ENCODE results near the gene IGFBPL1. TPM values are rescaled to one million over a fixed set of nuclear protein-coding genes. Genes with fewer than 3 reads are reported as not detected.

The IGFBPL1 gene
- total and polyA plus RNA-seq, 2 of the 8 experiments (the other 6 are each of a cell fraction or from before 2014, with no cell fraction given): 31.3 to 33.8 TPM

GRCh38 chr9:38401994-38402393, 22.3 kb downstream of the IGFBPL1 start:
- 82% methylated on average over 6 of the region's 6 CpGs; no CpG with 5 or more reads in 1 of the 2 experiments for WGBS, 2 experiments (ENCODE audit: extremely low coverage in 1 of 2, insufficient coverage in 1 of 2, insufficient read length in 1 of 2, insufficient replicate concordance in 2 of 2, low coverage in 1 of 2, low lambda C conversion rate in 2 of 2, missing lambda C conversion rate in 1 of 2)
- Histone ChIP-seq H4K91ac (replicated peaks; ENCODE audit: insufficient read length, low read length) (no peak overlapping the region), H2BK20ac (ENCODE audit: low read length) (no peak overlapping the region), H3K4me1 (replicated peaks in 1 of 4; ENCODE audit: control insufficient read depth in 3 of 4, insufficient read depth in 4 of 4, low read length in 3 of 4) (peaks cover 0 to 6% (median 0%) of the 10 kb centered on the region in 4 experiments; a peak in 1 of 7 replicates), H3K18ac (ENCODE audit: extremely low read depth, low read length) (no peak overlapping the region), H3K9me3 (ENCODE audit: insufficient read depth in 2 of 2, low read depth in 1 of 2, low read length in 1 of 2) (no peaks in the 10 kb centered on the region), H3K23me2 (ENCODE audit: low read depth, low read length) (no peaks in the 10 kb centered on the region; the same call in 1 of the 2 replicates), H2BK120ac (replicated peaks; ENCODE audit: low read depth, low read length) (no peak overlapping the region), H4K8ac (ENCODE audit: extremely low read depth, insufficient read depth, low read length) (0 out of 2 replicates have a peak overlapping the region, but pooled peaks have one; percentile 21), H3K14ac (ENCODE audit: insufficient read length) (no peak overlapping the region), H3K4me3 (ENCODE audit: extremely low read depth in 1 of 4, insufficient read depth in 2 of 4, low read depth in 3 of 4, low read length in 4 of 4) (no peak overlapping the region), H3K79me1 (ENCODE audit: low read depth, low read length) (no peaks in the 10 kb centered on the region), H3K36me3 (ENCODE audit: control insufficient read depth in 2 of 4, insufficient read depth in 4 of 4, low read length in 3 of 4) (peaks cover 5 to 23% (median 8%) of the 10 kb centered on the region in 4 experiments; a peak in 7 of 8 replicates), H3K4me2 (ENCODE audit: insufficient read depth in 1 of 2, low read depth in 2 of 2, low read length in 2 of 2) (no peak overlapping the region), H2AK5ac (ENCODE audit: low read depth, low read length) (no peak overlapping the region), H2AFZ (ENCODE audit: low read length) (no peak overlapping the region), H4K20me1 (replicated peaks in 1 of 2; ENCODE audit: control insufficient read depth in 1 of 2, insufficient read depth in 2 of 2, low read length in 2 of 2) (peaks cover 2 to 4% of the 10 kb centered on the region in 2 experiments), H3K56ac (replicated peaks; ENCODE audit: insufficient read length, low read depth, low read length) (no peak overlapping the region), H3K27me3 (replicated peaks in 1 of 4; ENCODE audit: control insufficient read depth in 3 of 4, extremely low read depth in 1 of 4, insufficient read depth in 3 of 4, low read length in 3 of 4) (no peaks in the 10 kb centered on the region), H4K5ac (ENCODE audit: insufficient read length, low read depth, low read length) (no peak overlapping the region), H3K4ac (replicated peaks; ENCODE audit: insufficient read length, low read depth, low read length) (no peak overlapping the region), H2BK5ac (ENCODE audit: low read depth, low read length) (no peak overlapping the region), H2BK12ac (ENCODE audit: low read depth, low read length) (no peak overlapping the region), H3K9ac (replicated peaks in 1 of 4; ENCODE audit: extremely low read depth in 1 of 4, low read depth in 3 of 4, low read length in 3 of 4) (no peak overlapping the region), H3K27ac (ENCODE audit: low read depth, low read length) (no peak overlapping the region), H2BK15ac (ENCODE audit: low read length) (no peak overlapping the region), H3K23ac (ENCODE audit: insufficient read length) (no peak overlapping the region), H3K79me2 (ENCODE audit: control insufficient read depth in 1 of 2, insufficient read depth in 2 of 2, low read length in 2 of 2) (no peaks in the 10 kb centered on the region; a peak in 1 of 4 replicates)
- DNase-seq (ENCODE audit: low read depth in 1 of 2, low spot score in 2 of 2): no peak
- ChIA-PET CTCF (ENCODE audit: partially characterized antibody) (interaction anchor here (1.0 to 2.7 kb wide), 10 partner anchors 9 to 490 kb away, joined by 3 to 12 read pairs (median 6); partner anchors contain the start of gene ALDH1B1), POLR2A (ENCODE audit: partially characterized antibody) (no interaction called here)
- TF ChIP-seq TCF12 (IDR thresholded peaks at IDR 0.05; ENCODE audit: low read depth, low read length) (no peak), ATF2 (IDR thresholded peaks at IDR 0.05; ENCODE audit: low read length) (no peak), POLR2AphosphoS5 (IDR thresholded peaks at IDR 0.05; ENCODE audit: low read depth, low read length) (no peak), SAP30 (IDR thresholded peaks at IDR 0.05; ENCODE audit: insufficient read depth, insufficient replicate concordance, low read length) (no peak), CREB1 (IDR thresholded peaks at IDR 0.05) (no peak), FOSL1 (IDR thresholded peaks at IDR 0.05; ENCODE audit: insufficient read depth, low read depth, low read length) (no peak)
- no peak for FAIRE-seq

All from H1 (cell line).